H1 (cell line): ENCODE measurements around the gene STARD7. TPM values are rescaled to one million over a fixed set of nuclear protein-coding genes. Genes with fewer than 3 reads are reported as not detected.

Source experiments
- CTCF ChIA-PET: fragments of 300-600 bp; sonication (Branson Sonifier 250); formaldehyde crosslinking; loops from one replicate; lab custom pipeline; 2021; ENCODE audit not compliant: partially characterized antibody; lab: Charles Lee
- POLR2A ChIA-PET: fragments of 300-600 bp; sonication (Branson Sonifier 250); formaldehyde crosslinking; loops from one replicate; lab custom pipeline; 2021; ENCODE audit warnings: inconsistent platforms; ENCODE audit not compliant: partially characterized antibody; lab: Charles Lee
- DNase-seq, 2 experiments: peaks; one replicate each; pipeline versions ENCODE4 v3.0.0 to v3.0.0-alpha.2; 2010 to 2022; ENCODE audit warnings: low spot score in 2 of 2, low read depth in 1 of 2, mixed read lengths in 1 of 2
- FAIRE-seq: peaks from 2 replicates; lab custom pipeline; 2011; peaks lifted over from hg19 to GRCh38; lab: Jason Lieb, UNC
- H2AFZ ChIP-seq: 2 replicates; pipeline ENCODE4 v1.8.1; 2012; ENCODE audit warnings: low read length, inconsistent platforms
- H2AK5ac ChIP-seq: 2 replicates; pipeline ENCODE4 v1.6.1; 2013; ENCODE audit warnings: low read depth, low read length
- H2BK120ac ChIP-seq: replicated peaks from 2 replicates; pipeline ENCODE3; 2013; ENCODE audit warnings: low read depth, low read length, inconsistent platforms
- H2BK12ac ChIP-seq: 2 replicates; pipeline ENCODE4 v1.6.1; 2013; ENCODE audit warnings: low read depth, low read length
- H2BK15ac ChIP-seq: 2 replicates; pipeline ENCODE4 v1.6.1; 2013; ENCODE audit warnings: low read length
- H2BK20ac ChIP-seq: 2 replicates; pipeline ENCODE4 v1.6.1; 2013; ENCODE audit warnings: low read length
- H2BK5ac ChIP-seq: 2 replicates; pipeline ENCODE4 v1.6.1; 2013; ENCODE audit warnings: low read depth, low read length
- H3K14ac ChIP-seq: 2 replicates; pipeline ENCODE4 v1.6.1; 2013; ENCODE audit warnings: inconsistent platforms; ENCODE audit not compliant: insufficient read length
- H3K18ac ChIP-seq: 2 replicates; pipeline ENCODE4 v1.6.1; 2013; ENCODE audit warnings: low read length; ENCODE audit errors: extremely low read depth
- H3K23ac ChIP-seq: 2 replicates; pipeline ENCODE4 v1.6.1; 2013; ENCODE audit warnings: inconsistent platforms; ENCODE audit not compliant: insufficient read length
- H3K23me2 ChIP-seq: 2 replicates; pipeline ENCODE4 v1.6.1; 2013; ENCODE audit warnings: low read depth, low read length
- H3K27ac ChIP-seq: 2 replicates; pipeline ENCODE4 v1.6.1; 2011; ENCODE audit warnings: low read depth, low read length, inconsistent platforms
- H3K27me3 ChIP-seq, 4 experiments: replicated peaks in 1 of 4; 1 replicate in 1 of 4; 2 replicates in 3 of 4; pipeline versions ENCODE4 v1.6.1 to v1.8.1; 2011 to 2013; ENCODE audit warnings: low read length in 3 of 4, mild to moderate bottlenecking in 3 of 4, inconsistent platforms in 2 of 4, mixed read lengths in 2 of 4, moderate library complexity in 1 of 4; ENCODE audit not compliant: control insufficient read depth in 3 of 4, insufficient read depth in 3 of 4; ENCODE audit errors: extremely low read depth in 1 of 4
- H3K36me3 ChIP-seq, 4 experiments: 2 replicates each; pipeline versions ENCODE4 v1.6.1 to v1.8.1; 2011 to 2013; ENCODE audit warnings: mild to moderate bottlenecking in 4 of 4, low read length in 3 of 4, moderate library complexity in 2 of 4, control low read depth in 1 of 4, inconsistent platforms in 1 of 4; ENCODE audit not compliant: insufficient read depth in 4 of 4, control insufficient read depth in 2 of 4
- H3K4ac ChIP-seq: replicated peaks from 2 replicates; pipeline ENCODE3; 2013; ENCODE audit warnings: low read length, low read depth, mixed read lengths, inconsistent platforms; ENCODE audit not compliant: insufficient read length
- H3K4me1 ChIP-seq, 4 experiments: replicated peaks in 1 of 4; 1 replicate in 1 of 4; 2 replicates in 3 of 4; pipeline versions ENCODE4 v1.6.1 to v1.8.1; 2011 to 2013; ENCODE audit warnings: low read length in 3 of 4, inconsistent platforms in 2 of 4, mixed read lengths in 1 of 4; ENCODE audit not compliant: insufficient read depth in 4 of 4, control insufficient read depth in 3 of 4
- H3K4me2 ChIP-seq, 2 experiments: 2 replicates each; pipeline versions ENCODE4 v1.6.1 to v1.8.1; 2011 to 2013; ENCODE audit warnings: low read depth in 2 of 2, low read length in 2 of 2, control low read depth in 1 of 2, inconsistent platforms in 1 of 2, mild to moderate bottlenecking in 1 of 2; ENCODE audit not compliant: insufficient read depth in 1 of 2
- H3K4me3 ChIP-seq, 4 experiments: fragments of 200-600, 300-600 bp in 1 of 4; sonication (generic), shearing (Covaris generic), sonication (Bioruptor Twin) in 1 of 4; 2 replicates each; pipeline versions ENCODE4 v1.5.1 to v1.8.1; 2011 to 2016; ENCODE audit warnings: low read length in 4 of 4, low read depth in 3 of 4, control low read depth in 2 of 4, inconsistent platforms in 2 of 4, mild to moderate bottlenecking in 2 of 4, mixed read lengths in 1 of 4, moderate library complexity in 1 of 4; ENCODE audit not compliant: insufficient read depth in 2 of 4; ENCODE audit errors: extremely low read depth in 1 of 4
- H3K56ac ChIP-seq: replicated peaks from 2 replicates; pipeline ENCODE3; 2013; ENCODE audit warnings: low read depth, mild to moderate bottlenecking, mixed read lengths, low read length, inconsistent platforms; ENCODE audit not compliant: insufficient read length
- H3K79me1 ChIP-seq: 2 replicates; pipeline ENCODE4 v1.6.1; 2013; ENCODE audit warnings: low read depth, low read length, control low read depth
- H3K79me2 ChIP-seq, 2 experiments: 2 replicates each; pipeline versions ENCODE4 v1.6.1 to v1.8.1; 2012 to 2013; ENCODE audit warnings: low read length in 2 of 2, mild to moderate bottlenecking in 2 of 2, inconsistent platforms in 1 of 2; ENCODE audit not compliant: insufficient read depth in 2 of 2, control insufficient read depth in 1 of 2
- H3K9ac ChIP-seq, 4 experiments: replicated peaks in 1 of 4; 1 replicate in 1 of 4; 2 replicates in 3 of 4; pipeline versions ENCODE4 v1.6.1 to v1.8.1; 2011 to 2013; ENCODE audit warnings: low read depth in 3 of 4, low read length in 3 of 4, control low read depth in 2 of 4, mild to moderate bottlenecking in 2 of 4, moderate library complexity in 2 of 4, inconsistent platforms in 1 of 4; ENCODE audit errors: extremely low read depth in 1 of 4
- H3K9me3 ChIP-seq, 2 experiments: 2 replicates each; pipeline versions ENCODE4 v1.6.1 to v1.8.1; 2012 to 2013; ENCODE audit warnings: mild to moderate bottlenecking in 2 of 2, moderate library complexity in 2 of 2, control low read depth in 1 of 2, inconsistent platforms in 1 of 2, low read depth in 1 of 2, low read length in 1 of 2, mixed read lengths in 1 of 2; ENCODE audit not compliant: insufficient read depth in 2 of 2
- H4K20me1 ChIP-seq, 2 experiments: replicated peaks in 1 of 2; 2 replicates each; pipeline versions ENCODE3 to v1.8.1; 2011 to 2013; ENCODE audit warnings: inconsistent platforms in 2 of 2, low read length in 2 of 2, mild to moderate bottlenecking in 1 of 2; ENCODE audit not compliant: insufficient read depth in 2 of 2, control insufficient read depth in 1 of 2
- H4K5ac ChIP-seq: 2 replicates; pipeline ENCODE4 v1.6.1; 2013; ENCODE audit warnings: low read length, low read depth, mixed read lengths, inconsistent platforms; ENCODE audit not compliant: insufficient read length
- H4K8ac ChIP-seq: 2 replicates; pipeline ENCODE4 v1.8.0; 2013; ENCODE audit warnings: mild to moderate bottlenecking, moderate library complexity, low read length, inconsistent platforms; ENCODE audit not compliant: insufficient read depth; ENCODE audit errors: extremely low read depth
- H4K91ac ChIP-seq: replicated peaks from 2 replicates; pipeline ENCODE3; 2013; ENCODE audit warnings: low read length, mixed read lengths, inconsistent platforms; ENCODE audit not compliant: insufficient read length
- BRCA1 ChIP-seq: IDR thresholded peaks from 2 replicates; pipeline ENCODE4 v1.6.1; 2012; ENCODE audit warnings: low read depth, low read length, improper control_type of control experiment
- JUND ChIP-seq: IDR thresholded peaks from 2 replicates; pipeline ENCODE4 v1.6.1; 2011; ENCODE audit warnings: mild to moderate bottlenecking, improper control_type of control experiment, low read length
- RBBP5 ChIP-seq: IDR thresholded peaks from 2 replicates; pipeline ENCODE4 v1.7.1; 2012; ENCODE audit warnings: low read depth, mild to moderate bottlenecking, inconsistent platforms, low read length, moderate library complexity, borderline replicate concordance
- TEAD4 ChIP-seq: IDR thresholded peaks from 2 replicates; pipeline ENCODE4 v1.6.1; 2012; ENCODE audit warnings: low read depth, low read length, inconsistent platforms, mixed read lengths
- USF2 ChIP-seq: IDR thresholded peaks from 2 replicates; pipeline ENCODE4 v1.6.1; 2011; ENCODE audit warnings: low read length, improper control_type of control experiment
- WGBS, 2 experiments: shearing (Covaris generic) in 1 of 2; methylation state at CpG; one replicate each; pipeline versions ENCODE4 v1.1.6 to v1.1.7; 2013 to 2015; ENCODE audit warnings: low lambda C conversion rate in 2 of 2, mixed read lengths in 2 of 2, inconsistent platforms in 1 of 2, low coverage in 1 of 2, missing lambda C conversion rate in 1 of 2; ENCODE audit not compliant: insufficient replicate concordance in 2 of 2, insufficient coverage in 1 of 2, insufficient read length in 1 of 2; ENCODE audit errors: extremely low coverage in 1 of 2, missing lambda C conversion rate in 1 of 2; 5-methylcytosine and 5-hydroxymethylcytosine counted together
- polyA plus RNA-seq, 7 experiments: library from polyadenylated mRNA; depleted of rRNA in 3 of 7; stranded (reverse) in 5 of 7; unstranded in 2 of 7; fragments of >200 nt in 5 of 7; fragments of 200-250 nt in 2 of 7; gene quantifications; 1 replicate in 5 of 7; 2 replicates in 1 of 7; 4 replicates in 1 of 7; pipeline versions ENCODE4 v1.2.1 to v1.2.3, GENCODE V29; 2011 to 2013; ENCODE audit warnings: missing spikeins in 2 of 7, mixed read lengths in 2 of 7
- total RNA-seq: library from RNA; stranded (reverse); fragmentation: NEBNext Ultra II Directional; extraction: Animal tissue kit (Norgen Biotek cat#: 25700); gene quantifications from 2 replicates; pipeline ENCODE4 v1.2.1, GENCODE V29; 2021

The STARD7 gene
- total and polyA plus RNA-seq, 2 of the 8 experiments (the other 6 are each of a cell fraction or from before 2014, with no cell fraction given) = 89.1 to 200 TPM

GRCh38 chr2:96153291-96153713 is 55.3 kb downstream of the STARD7 start:
- no peaks in the 10 kb centered on the region for H3K79me2 ChIP-seq
- no peak overlapping the region for H3K56ac ChIP-seq
- H2AFZ ChIP-seq = no peak overlapping the region
- H3K4me2 ChIP-seq = no peak overlapping the region
- H2AK5ac ChIP-seq = 0 out of 2 replicates have a peak overlapping the region, but pooled peaks have one; percentile 82
- ChIA-PET POLR2A (interaction anchor here (1.1 to 1.5 kb wide), 3 partner anchors 15 to 55 kb away, joined by 3 to 4 read pairs (median 4); partner anchors contain the start of gene ASTL), CTCF (interaction anchor here (1.7 to 10.1 kb wide), 3 partner anchors 10 to 21 kb away, joined by 7 to 98 read pairs (median 47); partner anchors contain the start of gene ASTL)
- 94% methylated on average over 7 of the region's 7 CpGs; no CpG with 5 or more reads in 1 of the 2 experiments for WGBS, 2 experiments
- H4K5ac ChIP-seq = peak overlapping the region; percentile 40
- FAIRE-seq (no peak), DNase-seq (no peak)
- H3K4ac ChIP-seq = peak overlapping the region; percentile 57
- H3K27ac ChIP-seq = no peak overlapping the region
- peak overlapping the region; percentile 94 for H4K91ac ChIP-seq
- no peaks in the 10 kb centered on the region for H3K9me3 ChIP-seq
- TF ChIP-seq USF2 = no peak
- no peak for TF ChIP-seq TEAD4
- no peak for TF ChIP-seq BRCA1
- TF ChIP-seq JUND = no peak
- TF ChIP-seq RBBP5 = no peak
- H4K8ac ChIP-seq = no peak overlapping the region
- no peak overlapping the region for H2BK20ac ChIP-seq
- H2BK120ac ChIP-seq = peak overlapping the region; percentile 47
- no peaks in the 10 kb centered on the region for H3K36me3 ChIP-seq
- peak overlapping the region; percentile 87; the same call in 1 of the 2 replicates for H2BK12ac ChIP-seq
- H3K27me3 ChIP-seq = no peaks in the 10 kb centered on the region; a peak in 1 of 7 replicates
- peak overlapping the region; percentile 92; the same call in 1 of the 2 replicates for H2BK15ac ChIP-seq
- no peaks in the 10 kb centered on the region for H3K79me1 ChIP-seq
- H3K4me1 ChIP-seq = peaks cover 0 to 28% (median 12%) of the 10 kb centered on the region in 4 experiments; a peak in 6 of 7 replicates
- H3K14ac ChIP-seq = no peak overlapping the region
- H3K23me2 ChIP-seq = peaks cover 2% of the 10 kb centered on the region; the same call in 1 of the 2 replicates
- H4K20me1 ChIP-seq = no peaks in the 10 kb centered on the region
- H3K9ac ChIP-seq = no peak overlapping the region
- no peak overlapping the region for H3K4me3 ChIP-seq
- H3K23ac ChIP-seq = no peak overlapping the region
- peak overlapping the region; percentile 68 for H2BK5ac ChIP-seq
- H3K18ac ChIP-seq = peak overlapping the region; percentile 71
